Endothelial cell of umbilical vein (primary cell): Measurements from ENCODE around the gene SCGN. TPM values are rescaled to one million over a fixed set of nuclear protein-coding genes. Genes with fewer than 3 reads are reported as not detected.
"Not testable (repeated sequence)": the region's sequence is repeated elsewhere in the genome, so short reads cannot be mapped to it uniquely, and the experiment has no call there.

Experiments
- BruUV-seq: library from RNA; stranded (reverse); fragments of 400-500 nt; replicated peaks from 2 replicates; lab custom pipeline; 2021; lab: Mats Ljungman, UMichigan
- CTCF ChIA-PET: fragments of 300-600, 350-600 bp; sonication (Branson Sonifier 250); formaldehyde crosslinking; loops from one replicate; lab custom pipeline; 2021; ENCODE audit warnings: antibody characterized with exemption, inconsistent platforms; lab: Charles Lee
- POLR2A ChIA-PET: fragments of 300-600, 350-600 bp; sonication (Branson Sonifier 250); formaldehyde crosslinking; loops from one replicate; lab custom pipeline; 2021; ENCODE audit warnings: antibody characterized with exemption, inconsistent platforms; lab: Charles Lee
- DNase-seq: peaks from one replicate; pipeline ENCODE4 v3.0.0-alpha.2; 2011; ENCODE audit warnings: low read depth, low spot score
- FAIRE-seq: peaks from 2 replicates; lab custom pipeline; 2011; peaks lifted over from hg19 to GRCh38; lab: Jason Lieb, UNC
- H2AFZ ChIP-seq: 2 replicates; pipeline ENCODE4 v1.6.0; 2012; ENCODE audit warnings: low read depth, low read length, control low read depth, inconsistent platforms
- H3K27ac ChIP-seq: 2 replicates; pipeline ENCODE4 v1.5.1; 2011; ENCODE audit warnings: low read depth, mild to moderate bottlenecking, control low read depth, low read length, moderate library complexity; ENCODE audit not compliant: insufficient read depth
- H3K27me3 ChIP-seq, 2 experiments: 2 replicates each; pipeline versions ENCODE4 v1.6.0 to v1.6.1; 2011; ENCODE audit warnings: low read length in 2 of 2, mixed read lengths in 1 of 2; ENCODE audit not compliant: control insufficient read depth in 2 of 2, insufficient read depth in 2 of 2
- H3K36me3 ChIP-seq, 2 experiments: 2 replicates in 1 of 2; 3 replicates in 1 of 2; pipeline ENCODE4 v1.5.1; 2011; ENCODE audit warnings: low read length in 2 of 2, mild to moderate bottlenecking in 1 of 2, moderate library complexity in 1 of 2; ENCODE audit not compliant: control insufficient read depth in 2 of 2, insufficient read depth in 2 of 2; ENCODE audit errors: extremely low read depth in 1 of 2
- H3K4me1 ChIP-seq: 3 replicates; pipeline ENCODE4 v1.5.1; 2011; ENCODE audit warnings: mild to moderate bottlenecking, low read length; ENCODE audit not compliant: control insufficient read depth, insufficient read depth; ENCODE audit errors: extremely low read depth
- H3K4me2 ChIP-seq: 2 replicates; pipeline ENCODE4 v1.6.1; 2011; ENCODE audit warnings: low read length, control low read depth, mixed read lengths; ENCODE audit not compliant: insufficient read depth
- H3K4me3 ChIP-seq, 3 experiments: fragments of 200-600 bp in 1 of 3; sonication (generic), shearing (Covaris generic) in 1 of 3; replicated peaks in 1 of 3; 2 replicates each; pipeline ENCODE4 v1.5.1; 2011 to 2016; ENCODE audit warnings: control low read depth in 3 of 3, low read length in 3 of 3, mild to moderate bottlenecking in 2 of 3, inconsistent platforms in 1 of 3, low read depth in 1 of 3, moderate library complexity in 1 of 3; ENCODE audit not compliant: insufficient read depth in 1 of 3
- H3K79me2 ChIP-seq: 2 replicates; pipeline ENCODE4 v1.6.0; 2012; ENCODE audit warnings: low read length, inconsistent platforms; ENCODE audit not compliant: control insufficient read depth, insufficient read depth
- H3K9ac ChIP-seq: replicated peaks from 2 replicates; pipeline ENCODE3; 2011; ENCODE audit warnings: low read length, control low read depth; ENCODE audit not compliant: insufficient read depth; ENCODE audit errors: extremely low read depth
- H3K9me1 ChIP-seq: replicated peaks from 3 replicates; pipeline ENCODE4 v1.6.0; 2011; ENCODE audit warnings: mild to moderate bottlenecking, low read length; ENCODE audit not compliant: control insufficient read depth, insufficient read depth; ENCODE audit errors: extremely low read depth
- H3K9me3 ChIP-seq: replicated peaks from 2 replicates; pipeline ENCODE4 v1.5.1; 2012; ENCODE audit warnings: low read length, inconsistent platforms; ENCODE audit not compliant: control insufficient read depth, insufficient read depth
- H4K20me1 ChIP-seq: replicated peaks from 2 replicates; pipeline ENCODE3; 2011; ENCODE audit warnings: mild to moderate bottlenecking, low read length; ENCODE audit not compliant: control insufficient read depth, insufficient read depth; ENCODE audit errors: extremely low read depth
- EZH2 ChIP-seq: IDR thresholded peaks from 2 replicates; pipeline ENCODE4 v1.6.1; 2012; ENCODE audit warnings: borderline replicate concordance, low read depth, mild to moderate bottlenecking, moderate library complexity, low read length, inconsistent platforms; ENCODE audit not compliant: severe bottlenecking
- JUN ChIP-seq: IDR thresholded peaks from 2 replicates; pipeline ENCODE4 v1.6.1; 2011; ENCODE audit warnings: borderline replicate concordance, low read depth; ENCODE audit not compliant: insufficient read length, insufficient read depth
- POLR2A ChIP-seq: IDR thresholded peaks from 2 replicates; pipeline ENCODE4 v1.6.1; 2012; ENCODE audit warnings: low read depth, mild to moderate bottlenecking, control low read depth, low read length
- POLR2AphosphoS5 ChIP-seq: IDR thresholded peaks from 2 replicates; pipeline ENCODE4 v1.6.1; 2012; ENCODE audit warnings: low read depth, mild to moderate bottlenecking, control low read depth, low read length, moderate library complexity; ENCODE audit not compliant: insufficient read depth
- dilution Hi-C: fragments of 300-500 bp; cut with MboI; formaldehyde crosslinking; loops from one replicate; pipeline ENCODE4 v1.15.0; 2019; ENCODE audit warnings: low sequenced_read_pairs; ENCODE audit not compliant: extremely low pct_ligation_motif_present
- intact Hi-C: fragments of 100-400 bp; cut with micrococcal nuclease; formaldehyde crosslinking; loops from one replicate; pipeline ENCODE4 v1.10.0; 2022
- polyA plus RNA-seq, 4 experiments: library from polyadenylated mRNA; depleted of rRNA in 3 of 4; stranded (reverse) in 3 of 4; unstranded in 1 of 4; fragments of >200 nt; gene quantifications; 2 replicates each; pipeline versions ENCODE4 v1.2.1 to v1.2.3, GENCODE V29; 2011 to 2012; ENCODE audit warnings: missing spikeins in 1 of 4
- total RNA-seq: library from RNA; stranded (reverse); gene quantifications from 2 replicates; pipeline ENCODE4 v1.2.3, GENCODE V29; 2021
- TF ChIP-seq, protein P1 (sequence below): IDR thresholded peaks from 2 replicates; pipeline ENCODE4 v1.6.1; 2011; ENCODE audit not compliant: insufficient read depth, insufficient read length
- TF ChIP-seq, protein P2 (sequence below), 2 donors: IDR thresholded peaks; 1 replicate in 1 of 2; 2 replicates in 1 of 2; pipeline ENCODE4 v1.5.1; 2011; ENCODE audit warnings: low read length in 2 of 2, mild to moderate bottlenecking in 2 of 2, moderate library complexity in 2 of 2, control low read depth in 1 of 2, inconsistent platforms in 1 of 2, low read depth in 1 of 2; ENCODE audit not compliant: insufficient read depth in 1 of 2; ENCODE audit errors: extremely low read depth in 1 of 2

The SCGN gene
- total and polyA plus RNA-seq, 2 donors (not counting 3 experiments of a cell fraction or from before 2014, with no cell fraction given) = not detected

DNA sequence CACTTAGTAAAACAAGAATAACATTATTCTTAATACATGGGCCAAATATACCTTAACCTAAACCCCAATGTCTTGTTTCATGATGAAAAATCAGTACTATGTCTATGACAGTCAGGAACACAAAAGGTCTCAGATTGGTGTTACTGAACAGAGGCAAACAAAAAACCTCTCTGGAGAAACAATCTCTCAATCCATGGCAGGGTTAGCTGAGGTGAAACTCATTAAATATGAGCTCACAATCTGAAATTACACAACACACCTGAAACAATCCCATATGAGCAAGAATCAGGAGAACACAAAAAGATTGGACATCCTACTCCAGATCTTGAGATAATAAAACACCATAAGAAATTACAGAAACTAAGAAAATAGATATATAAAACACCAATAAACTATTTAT is 96.0 kb downstream of the SCGN start:
- no peak for FAIRE-seq
- CTCF ChIA-PET = interaction anchor here (1.1 to 1.4 kb wide), 2 partner anchors 12 to 19 kb away, joined by 3 to 4 read pairs; no protein-coding TSS in a partner anchor

DNA sequence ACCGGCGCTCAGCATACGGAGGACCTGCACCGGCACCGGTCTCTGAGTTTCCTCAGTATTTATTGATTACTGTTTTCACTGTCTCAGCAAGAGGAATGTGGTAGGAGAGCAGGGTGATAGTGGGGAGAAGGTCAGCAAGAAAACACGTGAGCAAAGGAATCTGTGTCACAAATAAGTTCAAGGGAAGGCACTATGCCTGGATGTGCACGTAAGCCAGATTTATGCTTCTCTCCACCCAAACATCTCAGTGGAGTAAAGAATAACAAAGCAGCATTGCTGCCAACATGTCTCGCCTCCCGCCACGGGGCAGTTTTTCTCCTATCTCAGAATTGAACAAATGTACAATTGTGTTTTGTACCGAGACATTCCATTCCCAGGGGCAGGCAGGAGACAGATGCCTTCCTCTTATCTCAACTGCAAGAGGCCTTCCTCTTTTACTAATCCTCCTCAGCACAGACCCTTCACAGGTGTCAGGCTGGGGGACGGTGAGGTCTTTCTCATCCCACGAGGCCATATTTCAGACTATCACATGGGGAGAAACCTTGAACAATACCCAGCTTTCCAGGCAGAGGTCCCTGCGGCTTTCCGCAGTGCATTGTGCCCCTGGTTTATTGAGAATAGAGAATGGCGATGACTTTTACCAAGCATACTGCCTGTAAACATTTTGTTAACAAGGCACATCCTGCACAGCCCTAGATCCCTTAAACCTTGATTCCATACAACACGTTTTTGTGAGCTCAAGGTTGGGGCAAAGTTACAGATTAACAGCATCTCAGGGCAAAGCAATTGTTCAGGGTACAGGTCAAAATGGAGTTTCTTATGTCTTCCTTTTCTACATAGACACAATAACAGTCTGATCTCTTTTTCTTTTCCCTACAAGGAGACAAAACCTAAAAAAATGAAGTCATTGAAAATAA is 96.8 kb downstream of the SCGN start:
- POLR2A ChIA-PET, H3K9me3 ChIP-seq, FAIRE-seq: not testable (repeated sequence)

More for the DNA sequence above, 96.0 kb downstream of the SCGN start:
- no peaks in the 10 kb centered on the region for H3K36me3 ChIP-seq
- no peaks in the 10 kb centered on the region for H4K20me1 ChIP-seq
- no peak overlapping the region for H3K9ac ChIP-seq
- DNase-seq = no peak
- H3K79me2 ChIP-seq = no peaks in the 10 kb centered on the region
- no peak overlapping the region for H3K4me2 ChIP-seq
- H3K4me1 ChIP-seq = no peaks in the 10 kb centered on the region
- POLR2A ChIA-PET = no interaction called here
- no peaks in the 10 kb centered on the region for H3K9me1 ChIP-seq
- intact Hi-C loops (no loop called here), dilution Hi-C loops (no loop called here)
- no peak overlapping the region for H3K27ac ChIP-seq
- no peaks in the 10 kb centered on the region for H3K9me3 ChIP-seq
- no TSS peak for BruUV-seq
- no peak overlapping the region for H2AFZ ChIP-seq
- peaks cover 0 to 2% of the 10 kb centered on the region in 2 experiments for H3K27me3 ChIP-seq
- TF ChIP-seq JUN (no peak), POLR2AphosphoS5 (no peak), POLR2A (no peak), EZH2 (no peak)
- TF ChIP-seq, protein P1, sequence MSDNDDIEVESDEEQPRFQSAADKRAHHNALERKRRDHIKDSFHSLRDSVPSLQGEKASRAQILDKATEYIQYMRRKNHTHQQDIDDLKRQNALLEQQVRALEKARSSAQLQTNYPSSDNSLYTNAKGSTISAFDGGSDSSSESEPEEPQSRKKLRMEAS = no peak
- TF ChIP-seq, protein P2, sequence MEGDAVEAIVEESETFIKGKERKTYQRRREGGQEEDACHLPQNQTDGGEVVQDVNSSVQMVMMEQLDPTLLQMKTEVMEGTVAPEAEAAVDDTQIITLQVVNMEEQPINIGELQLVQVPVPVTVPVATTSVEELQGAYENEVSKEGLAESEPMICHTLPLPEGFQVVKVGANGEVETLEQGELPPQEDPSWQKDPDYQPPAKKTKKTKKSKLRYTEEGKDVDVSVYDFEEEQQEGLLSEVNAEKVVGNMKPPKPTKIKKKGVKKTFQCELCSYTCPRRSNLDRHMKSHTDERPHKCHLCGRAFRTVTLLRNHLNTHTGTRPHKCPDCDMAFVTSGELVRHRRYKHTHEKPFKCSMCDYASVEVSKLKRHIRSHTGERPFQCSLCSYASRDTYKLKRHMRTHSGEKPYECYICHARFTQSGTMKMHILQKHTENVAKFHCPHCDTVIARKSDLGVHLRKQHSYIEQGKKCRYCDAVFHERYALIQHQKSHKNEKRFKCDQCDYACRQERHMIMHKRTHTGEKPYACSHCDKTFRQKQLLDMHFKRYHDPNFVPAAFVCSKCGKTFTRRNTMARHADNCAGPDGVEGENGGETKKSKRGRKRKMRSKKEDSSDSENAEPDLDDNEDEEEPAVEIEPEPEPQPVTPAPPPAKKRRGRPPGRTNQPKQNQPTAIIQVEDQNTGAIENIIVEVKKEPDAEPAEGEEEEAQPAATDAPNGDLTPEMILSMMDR (IDR thresholded peaks at IDR 0.05; ENCODE audit: extremely low read depth in 1 of 2, insufficient read depth in 1 of 2, low read depth in 1 of 2, low read length in 2 of 2) = no peak
- no peak overlapping the region for H3K4me3 ChIP-seq

More for the DNA sequence above, 96.8 kb downstream of the SCGN start:
- DNase-seq, H4K20me1 ChIP-seq, H3K27ac ChIP-seq, H3K27me3 ChIP-seq, H2AFZ ChIP-seq, H3K9ac ChIP-seq, H3K9me1 ChIP-seq, intact Hi-C loops, dilution Hi-C loops, H3K79me2 ChIP-seq, BruUV-seq, H3K4me1 ChIP-seq, H3K4me2 ChIP-seq, H3K4me3 ChIP-seq, H3K36me3 ChIP-seq: not testable (repeated sequence)
- CTCF ChIA-PET = interaction anchor here (1.3 to 1.4 kb wide), 2 partner anchors 13 to 40 kb away, joined by 3 to 4 read pairs; no protein-coding TSS in a partner anchor
